ENCODE results near the gene SLC38A8.

- TF ChIP-seq, protein P1, sequence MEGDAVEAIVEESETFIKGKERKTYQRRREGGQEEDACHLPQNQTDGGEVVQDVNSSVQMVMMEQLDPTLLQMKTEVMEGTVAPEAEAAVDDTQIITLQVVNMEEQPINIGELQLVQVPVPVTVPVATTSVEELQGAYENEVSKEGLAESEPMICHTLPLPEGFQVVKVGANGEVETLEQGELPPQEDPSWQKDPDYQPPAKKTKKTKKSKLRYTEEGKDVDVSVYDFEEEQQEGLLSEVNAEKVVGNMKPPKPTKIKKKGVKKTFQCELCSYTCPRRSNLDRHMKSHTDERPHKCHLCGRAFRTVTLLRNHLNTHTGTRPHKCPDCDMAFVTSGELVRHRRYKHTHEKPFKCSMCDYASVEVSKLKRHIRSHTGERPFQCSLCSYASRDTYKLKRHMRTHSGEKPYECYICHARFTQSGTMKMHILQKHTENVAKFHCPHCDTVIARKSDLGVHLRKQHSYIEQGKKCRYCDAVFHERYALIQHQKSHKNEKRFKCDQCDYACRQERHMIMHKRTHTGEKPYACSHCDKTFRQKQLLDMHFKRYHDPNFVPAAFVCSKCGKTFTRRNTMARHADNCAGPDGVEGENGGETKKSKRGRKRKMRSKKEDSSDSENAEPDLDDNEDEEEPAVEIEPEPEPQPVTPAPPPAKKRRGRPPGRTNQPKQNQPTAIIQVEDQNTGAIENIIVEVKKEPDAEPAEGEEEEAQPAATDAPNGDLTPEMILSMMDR (IDR thresholded peaks at IDR 0.05): no peak
- no peak for TF ChIP-seq POLR2A (IDR thresholded peaks at IDR 0.05)
Observed at GRCh38 chr16:84039696-84040095, 2.9 kb downstream of the SLC38A8 start.
